Naive thymus-derived CD4-positive, alpha-beta T cell (primary cell): Measurements from ENCODE around the gene SUPT7L. TPM values are rescaled to one million over a fixed set of nuclear protein-coding genes. Genes with fewer than 3 reads are reported as not detected.
"Not testable (repeated sequence)": the region's sequence is repeated elsewhere in the genome, so short reads cannot be mapped to it uniquely, and the experiment has no call there.

Experiments
- ATAC-seq: fragments of 150-1000 bp; cut with Tn5 transposase; 2 replicates; pipeline ENCODE4 v1.10.0; 2021; ENCODE audit warnings: mild to moderate bottlenecking, moderate library complexity
- CTCF ChIA-PET: fragments of 350-600 bp; sonication (Branson Sonifier 250); formaldehyde crosslinking; loops from one replicate; lab custom pipeline; 2021; ENCODE audit warnings: antibody characterized with exemption; lab: Charles Lee
- POLR2A ChIA-PET: fragments of 350-600 bp; sonication (Branson Sonifier 250); formaldehyde crosslinking; loops from one replicate; lab custom pipeline; 2021; ENCODE audit warnings: antibody characterized with exemption, inconsistent platforms; lab: Charles Lee
- DNase-seq, 9 donors: peaks; one replicate each; pipeline versions ENCODE4 v3.0.0 to v3.0.0-alpha.2; 2020 to 2022; ENCODE audit warnings: mixed read lengths in 1 of 9
- H3K27ac ChIP-seq: one replicate; pipeline ENCODE4 v1.7.0; 2013; ENCODE audit warnings: mild to moderate bottlenecking, low read depth, low read length, moderate library complexity
- H3K27me3 ChIP-seq, 2 donors: one replicate each; pipeline ENCODE4 v1.7.0; 2013; ENCODE audit warnings: low read length in 2 of 2, mild to moderate bottlenecking in 2 of 2, moderate library complexity in 2 of 2; ENCODE audit not compliant: control insufficient read depth in 2 of 2, insufficient read depth in 2 of 2
- H3K36me3 ChIP-seq, 3 experiments: 1 replicate in 2 of 3; 2 replicates in 1 of 3; pipeline ENCODE4 v1.7.0; 2013; ENCODE audit warnings: low read length in 3 of 3, mild to moderate bottlenecking in 3 of 3, moderate library complexity in 1 of 3; ENCODE audit not compliant: insufficient read depth in 3 of 3, control insufficient read depth in 2 of 3
- H3K4me1 ChIP-seq, 2 donors: one replicate each; pipeline ENCODE4 v1.7.0; 2013; ENCODE audit warnings: low read length in 2 of 2, mild to moderate bottlenecking in 2 of 2, moderate library complexity in 1 of 2; ENCODE audit not compliant: control insufficient read depth in 2 of 2, insufficient read depth in 2 of 2
- H3K4me3 ChIP-seq: 2 replicates; pipeline ENCODE4 v1.7.0; 2013; ENCODE audit warnings: mild to moderate bottlenecking, low read length
- H3K9me3 ChIP-seq, 3 experiments: 1 replicate in 2 of 3; 2 replicates in 1 of 3; pipeline ENCODE4 v1.7.0; 2013; ENCODE audit warnings: low read length in 3 of 3; ENCODE audit not compliant: control insufficient read depth in 2 of 3
- H3K27ac Mint-ChIP-seq, 9 donors: one replicate each; pipeline ENCODE4 v1.8.0; 2020 to 2022; ENCODE audit warnings: mixed read lengths in 9 of 9, mild to moderate bottlenecking in 8 of 9, moderate library complexity in 5 of 9, inconsistent platforms in 2 of 9
- H3K27me3 Mint-ChIP-seq, 5 donors: one replicate each; pipeline ENCODE4 v1.8.0; 2021 to 2022; ENCODE audit warnings: mixed read lengths in 5 of 5, mild to moderate bottlenecking in 1 of 5
- H3K36me3 Mint-ChIP-seq, 5 donors: one replicate each; pipeline ENCODE4 v1.8.0; 2020 to 2022; ENCODE audit warnings: mixed read lengths in 5 of 5, mild to moderate bottlenecking in 3 of 5, inconsistent platforms in 1 of 5
- H3K4me1 Mint-ChIP-seq, 7 donors: one replicate each; pipeline ENCODE4 v1.8.0; 2020 to 2022; ENCODE audit warnings: mixed read lengths in 7 of 7, mild to moderate bottlenecking in 3 of 7, inconsistent platforms in 1 of 7
- H3K4me3 Mint-ChIP-seq, 10 donors: one replicate each; pipeline ENCODE4 v1.8.0; 2020 to 2022; ENCODE audit warnings: mild to moderate bottlenecking in 10 of 10, mixed read lengths in 10 of 10, moderate library complexity in 6 of 10, inconsistent platforms in 2 of 10
- H3K9me3 Mint-ChIP-seq, 11 donors: one replicate each; pipeline ENCODE4 v1.8.0; 2020 to 2022; ENCODE audit warnings: mixed read lengths in 11 of 11, mild to moderate bottlenecking in 4 of 11, inconsistent platforms in 1 of 11, moderate library complexity in 1 of 11
- intact Hi-C, 2 donors: fragments of 100-400 bp; cut with micrococcal nuclease; formaldehyde crosslinking; loops; one replicate each; pipeline ENCODE4 v1.15.1; 2023
- polyA plus RNA-seq, 2 donors: library from polyadenylated mRNA; unstranded; fragments of 300-500 nt; fragmentation: Illumina TruSeq; gene quantifications; one replicate each; pipeline ENCODE4 v1.2.3, GENCODE V29; 2021
- total RNA-seq, 6 experiments: library from RNA in 5 of 6; stranded (reverse) in 5 of 6; gene quantifications; 1 replicate in 5 of 6; 2 replicates in 1 of 6; pipeline ENCODE4 v1.2.3 and lab custom pipeline; 2021 to 2026

SUPT7L gene
- total and polyA plus RNA-seq, 7 experiments from 2014 or later = 19.0 to 58.6 (median 42.9) TPM

DNA sequence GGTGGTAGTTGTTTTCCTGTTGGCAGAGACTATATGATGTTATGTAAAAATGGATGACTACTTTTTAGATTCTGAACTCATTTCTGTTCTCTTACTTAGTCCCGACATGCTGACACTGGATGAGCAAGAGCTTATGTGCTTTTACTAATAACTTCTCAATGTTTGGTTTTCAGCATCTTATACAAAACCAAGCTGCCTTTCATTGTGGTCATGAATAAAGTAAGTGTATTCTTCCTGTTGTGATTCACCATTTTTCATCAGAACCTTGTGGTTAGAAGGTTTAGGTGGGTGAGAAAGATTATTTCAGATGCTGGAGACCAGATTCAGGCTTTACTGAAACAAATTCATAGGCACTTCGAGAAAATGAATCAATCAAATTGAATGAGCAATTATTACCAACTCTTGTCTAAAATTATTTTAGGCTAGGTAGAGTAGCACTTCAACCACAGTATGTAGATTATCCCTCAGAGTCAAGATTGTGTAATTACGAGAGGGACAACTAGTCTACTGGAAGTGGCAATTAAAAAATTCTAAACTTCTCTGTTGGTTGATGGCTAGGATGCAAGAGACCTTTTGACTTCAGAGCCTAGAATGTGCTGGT is 25.3 kb downstream of the SUPT7L start:
- H3K4me1 ChIP-seq = peaks cover 0 to 13% of the 10 kb centered on the region in 2 donors
- peaks cover 30 to 72% (median 37%) of the 10 kb centered on the region in 3 experiments for H3K36me3 ChIP-seq
- no peaks in the 10 kb centered on the region for H3K27me3 Mint-ChIP-seq
- CTCF ChIA-PET = no interaction called here
- H3K27me3 ChIP-seq = no peaks in the 10 kb centered on the region
- no peak overlapping the region for H3K4me3 ChIP-seq
- POLR2A ChIA-PET = interaction anchor here (0.9 kb wide), 1 partner anchor 26 kb away, joined by 3 read pairs; the partner anchor contains the start of genes SLC4A1AP and SUPT7L
- H3K4me3 Mint-ChIP-seq = peak overlapping the region in 1 of 10 donors; percentile 72
- ATAC-seq (peak; percentile 27), DNase-seq (no peak)
- H3K27ac Mint-ChIP-seq = peak overlapping the region in 3 of 9 donors; percentile 54 to 84 (median 68)
- H3K27ac ChIP-seq = no peak overlapping the region
- no peaks in the 10 kb centered on the region for H3K9me3 ChIP-seq
- H3K4me1 Mint-ChIP-seq = peaks cover 0 to 18% (median 9%) of the 10 kb centered on the region in 7 donors
- peaks cover 0 to 1% (median 0%) of the 10 kb centered on the region in 11 donors for H3K9me3 Mint-ChIP-seq
- intact Hi-C loops = no loop called here
- peaks cover 20 to 59% (median 41%) of the 10 kb centered on the region in 5 donors for H3K36me3 Mint-ChIP-seq

DNA sequence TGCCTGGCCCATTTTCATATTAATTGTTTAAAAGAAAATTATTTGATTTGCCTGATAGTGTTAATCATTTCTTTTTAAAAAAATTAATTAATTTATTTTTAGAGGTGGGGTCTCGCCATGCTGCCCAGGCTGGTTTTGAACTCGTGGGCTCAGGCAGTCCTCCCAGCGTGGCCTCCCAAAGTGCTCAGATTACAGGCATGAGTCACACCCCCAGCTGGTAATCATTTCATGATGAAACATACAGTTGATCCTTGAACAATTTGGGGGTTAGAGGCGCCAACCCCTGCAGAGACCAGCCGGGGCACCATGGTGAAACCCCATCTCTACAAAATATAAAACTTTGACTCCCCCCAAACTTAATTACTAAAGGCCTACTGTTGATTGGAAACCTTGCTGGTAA is 26.6 kb downstream of the SUPT7L start:
- no peak for DNase-seq
- H3K4me1 Mint-ChIP-seq = peaks cover 7 to 21% (median 15%) of the 10 kb centered on the region in 7 donors

DNA sequence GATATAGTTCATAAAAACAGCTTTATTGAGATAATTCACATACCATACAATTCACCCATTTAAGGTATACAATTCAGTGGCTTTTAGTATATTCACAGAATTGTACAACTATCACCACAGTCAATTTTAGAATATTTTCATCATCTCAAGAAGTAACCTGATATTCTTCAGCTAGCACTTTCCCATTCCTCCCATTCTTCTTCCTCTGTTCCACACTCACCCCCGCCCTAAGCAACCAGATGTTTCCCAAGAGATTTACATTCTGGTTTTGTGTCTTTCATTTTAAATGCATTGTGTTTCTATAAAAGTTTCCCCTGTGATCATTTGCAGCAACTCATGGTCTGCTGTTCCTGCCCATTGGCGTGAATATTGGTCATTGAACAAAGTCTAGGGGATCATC is 29.1 kb downstream of the SUPT7L start:
- H3K27me3 Mint-ChIP-seq = no peaks in the 10 kb centered on the region
- H3K27ac ChIP-seq = no peak overlapping the region
- peaks cover 5 to 20% of the 10 kb centered on the region in 2 donors for H3K4me1 ChIP-seq
- DNase-seq = no peak
- H3K4me1 Mint-ChIP-seq = peaks cover 7 to 38% (median 23%) of the 10 kb centered on the region in 7 donors
- no peak overlapping the region for H3K27ac Mint-ChIP-seq
- intact Hi-C loops = no loop called here
- no peak for ATAC-seq
- H3K4me3 Mint-ChIP-seq = no peak overlapping the region
- no peak overlapping the region for H3K4me3 ChIP-seq
- H3K27me3 ChIP-seq = no peaks in the 10 kb centered on the region
- H3K9me3 ChIP-seq = no peaks in the 10 kb centered on the region
- POLR2A ChIA-PET = interaction anchor here (2.6 kb wide), 1 partner anchor 29 kb away, joined by 9 read pairs; the partner anchor contains the start of genes SLC4A1AP and SUPT7L
- H3K36me3 ChIP-seq = peaks cover 24 to 66% (median 34%) of the 10 kb centered on the region in 3 experiments
- peaks cover 0 to 1% (median 0%) of the 10 kb centered on the region in 11 donors for H3K9me3 Mint-ChIP-seq
- H3K36me3 Mint-ChIP-seq = peaks cover 25 to 58% (median 38%) of the 10 kb centered on the region in 5 donors
- CTCF ChIA-PET = no interaction called here

More for the DNA sequence above, 26.6 kb downstream of the SUPT7L start:
- Mint-ChIP-seq H3K4me3 (no peak overlapping the region), H3K27me3 (no peaks in the 10 kb centered on the region), H3K36me3 (peaks cover 25 to 63% (median 42%) of the 10 kb centered on the region in 5 donors), H3K9me3 (peaks cover 0 to 1% (median 0%) of the 10 kb centered on the region in 11 donors), H3K27ac (peak overlapping the region in 1 of 9 donors; percentile 45)
- no peaks in the 10 kb centered on the region for H3K9me3 ChIP-seq
- H3K27ac ChIP-seq = no peak overlapping the region
- H3K27me3 ChIP-seq = no peaks in the 10 kb centered on the region
- H3K4me3 ChIP-seq = no peak overlapping the region
- H3K4me1 ChIP-seq = peaks cover 0 to 13% of the 10 kb centered on the region in 2 donors
- CTCF ChIA-PET = no interaction called here
- no peak for ATAC-seq
- H3K36me3 ChIP-seq = peaks cover 34 to 74% (median 37%) of the 10 kb centered on the region in 3 experiments
- intact Hi-C loops = no loop called here
- POLR2A ChIA-PET = interaction anchor here (0.9 kb wide), 1 partner anchor 27 kb away, joined by 4 read pairs; no protein-coding TSS in a partner anchor

DNA sequence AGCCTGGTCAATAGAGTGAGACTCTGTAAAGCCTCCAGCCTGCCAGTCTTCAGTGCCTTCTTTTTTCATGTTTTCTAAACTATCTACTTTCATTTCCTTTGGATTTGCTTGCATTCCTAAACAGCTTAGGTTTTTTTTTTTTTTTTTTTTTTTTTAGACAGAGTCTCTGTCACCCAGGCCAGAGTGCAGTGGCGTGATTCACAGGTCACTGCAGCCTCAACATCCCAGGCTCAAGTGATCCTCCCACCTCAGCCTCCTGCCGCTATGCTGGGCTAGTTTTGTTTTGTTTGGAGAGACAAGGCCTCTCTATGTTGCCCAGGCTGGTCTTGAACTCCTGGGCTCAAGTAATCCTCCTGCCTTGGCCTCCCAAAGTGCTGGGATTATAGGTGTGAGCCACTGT is 33.2 kb downstream of the SUPT7L start:
- H3K27ac ChIP-seq, H3K9me3 Mint-ChIP-seq, H3K4me3 ChIP-seq, DNase-seq, H3K27me3 Mint-ChIP-seq, CTCF ChIA-PET, intact Hi-C loops, H3K9me3 ChIP-seq, H3K27me3 ChIP-seq, ATAC-seq: not testable (repeated sequence)
- Mint-ChIP-seq H3K27ac (peak overlapping the region in 1 of 9 donors; percentile 32), H3K4me3 (peak overlapping the region in 4 of 10 donors; percentile 23 to 39 (median 29)), H3K36me3 (peaks cover 10 to 34% (median 27%) of the 10 kb centered on the region in 5 donors), H3K4me1 (peaks cover 6 to 33% (median 28%) of the 10 kb centered on the region in 7 donors)
- Histone ChIP-seq H3K4me1 (peaks cover 11 to 13% of the 10 kb centered on the region in 2 donors), H3K36me3 (peaks cover 19 to 44% (median 20%) of the 10 kb centered on the region in 3 experiments)
- POLR2A ChIA-PET = interaction anchor here (1.1 kb wide), 1 partner anchor 580 kb away, joined by 3 read pairs; no protein-coding TSS in a partner anchor

DNA sequence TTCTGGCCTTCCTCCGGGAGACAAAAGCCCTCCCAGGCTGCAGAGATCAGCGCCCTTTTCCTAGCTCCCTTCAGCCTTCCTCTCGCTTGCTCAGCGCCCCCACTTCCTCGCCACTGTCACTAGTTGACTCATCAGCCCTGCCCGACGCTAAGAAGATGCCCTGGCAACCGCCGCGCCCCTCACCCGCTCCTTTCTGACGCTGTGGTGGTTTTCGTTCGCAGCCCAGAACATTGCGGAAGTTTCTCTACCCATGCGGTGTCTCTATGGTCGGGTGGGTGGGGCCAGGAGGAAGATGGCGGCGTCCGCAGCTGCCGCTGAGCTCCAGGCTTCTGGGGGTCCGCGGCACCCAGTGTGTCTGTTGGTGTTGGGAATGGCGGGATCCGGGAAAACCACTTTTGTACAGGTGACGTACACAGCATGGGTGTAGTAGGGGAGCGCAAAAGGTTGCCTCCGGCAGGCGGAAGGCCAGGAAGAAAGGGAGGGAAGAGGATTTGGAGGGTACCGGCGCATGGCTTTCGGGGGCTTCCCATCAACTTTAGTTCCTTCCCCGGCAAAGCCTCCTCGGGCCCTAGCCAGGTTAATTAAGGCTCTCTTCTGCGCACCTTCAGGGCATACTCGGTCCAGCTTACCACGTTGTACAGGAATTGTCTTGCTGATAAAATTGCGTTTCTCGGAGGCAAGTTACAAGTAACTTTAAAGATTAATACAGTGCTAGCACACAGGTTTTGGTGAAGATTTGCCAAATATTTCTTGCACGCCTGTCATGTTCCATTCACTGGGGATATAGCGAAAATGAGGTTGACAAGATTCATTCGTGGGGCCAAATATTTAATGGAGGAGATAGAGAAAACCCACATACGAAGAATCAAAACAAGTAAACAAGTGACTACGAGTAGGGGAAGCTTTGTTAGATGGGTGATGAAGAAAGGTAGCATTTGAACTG is 34.4 kb downstream of the SUPT7L start, which contains the start of the genes CCDC121 and GPN1:
TSS of gene CCDC121 (minus strand) at position 246 of the 943 bp plus-strand sequence. CDS start 1,213 bp downstream, outside the sequence.
TSS of gene GPN1 (plus strand) at position 284 of the 943 bp plus-strand sequence. CDS start at position 293, 9 bp downstream.
- peaks cover 0 to 1% (median 0%) of the 10 kb centered on the region in 11 donors for H3K9me3 Mint-ChIP-seq
- ATAC-seq = peak; percentile 99
- no peak within 1 kb of the TSS for H3K4me3 Mint-ChIP-seq
- Histone ChIP-seq H3K27me3 (no peaks in the 10 kb centered on the region), H3K4me3 (peak within 1 kb of the TSS; percentile 92), H3K27ac (peak within 1 kb of the TSS; percentile 92), H3K36me3 (peaks cover 8 to 38% (median 9%) of the 10 kb centered on the region in 3 experiments), H3K9me3 (no peaks in the 10 kb centered on the region), H3K4me1 (peaks cover 11 to 13% of the 10 kb centered on the region in 2 donors)
- POLR2A ChIA-PET = interaction anchor here (0.6 to 1.5 kb wide), 10 partner anchors 29 to 579 kb away, joined by 3 to 7 read pairs (median 3); partner anchors contain the start of genes BABAM2, PPM1G, RBKS and SLC4A1AP
- intact Hi-C loops = loop anchor here (1.0 to 10.0 kb wide), 12 partner anchors 34 to 1123 kb away; partner anchors contain the start of genes EIF2B4 (in 2 of the 2), IFT172 (in 2 of the 2), NRBP1 (in 2 of the 2) and OST4 (in 2 of the 2)
- peaks cover 1 to 33% (median 22%) of the 10 kb centered on the region in 7 donors for H3K4me1 Mint-ChIP-seq
- peak within 1 kb of the TSS in 5 of 9 donors; percentile 16 to 72 (median 59) for H3K27ac Mint-ChIP-seq
- H3K27me3 Mint-ChIP-seq = no peaks in the 10 kb centered on the region
- H3K36me3 Mint-ChIP-seq = peaks cover 5 to 26% (median 18%) of the 10 kb centered on the region in 5 donors
- DNase-seq = peak; percentile 79 to 96 (median 93)
- CTCF ChIA-PET = no interaction called here
